Activated CD8-positive, alpha-beta memory T cell treated with anti-CD3 and anti-CD28 coated beads for 1 hour (primary cell): ENCODE measurements around the gene XRCC1.
A peak's percentile ranks its signal among the peaks of the same experiment; 100 is the strongest.
"Not testable (repeated sequence)": the region's sequence is repeated elsewhere in the genome, so short reads cannot be mapped to it uniquely, and the experiment has no call there.

Experiments
- DNase-seq, 2 donors: peaks; one replicate each; pipeline ENCODE4 v3.0.0-alpha.2; 2020; ENCODE audit warnings: low read depth in 1 of 2; ENCODE audit errors: extremely low read depth in 1 of 2

The XRCC1 gene

DNA sequence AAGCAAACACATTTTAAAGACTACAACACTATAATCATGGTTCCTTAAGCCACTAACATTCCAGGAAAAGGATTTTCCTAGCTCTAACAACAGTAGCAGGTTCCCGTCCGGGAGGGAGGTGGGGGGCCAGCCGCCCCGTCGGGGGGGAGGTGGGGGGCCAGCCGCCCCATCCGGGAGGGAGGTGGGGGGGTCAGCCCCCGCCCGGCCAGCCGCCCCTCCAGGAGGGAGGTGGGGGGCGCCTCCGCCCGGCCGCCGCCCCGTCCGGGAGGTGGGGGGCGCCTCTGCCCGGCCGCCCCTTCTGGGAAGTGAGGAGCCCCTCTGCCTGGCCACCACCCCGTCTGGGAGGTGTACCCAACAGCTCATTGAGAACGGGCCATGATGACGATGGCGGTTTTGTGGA is 27.4 kb downstream of the XRCC1 start:
- DNase-seq: not testable (repeated sequence)

DNA sequence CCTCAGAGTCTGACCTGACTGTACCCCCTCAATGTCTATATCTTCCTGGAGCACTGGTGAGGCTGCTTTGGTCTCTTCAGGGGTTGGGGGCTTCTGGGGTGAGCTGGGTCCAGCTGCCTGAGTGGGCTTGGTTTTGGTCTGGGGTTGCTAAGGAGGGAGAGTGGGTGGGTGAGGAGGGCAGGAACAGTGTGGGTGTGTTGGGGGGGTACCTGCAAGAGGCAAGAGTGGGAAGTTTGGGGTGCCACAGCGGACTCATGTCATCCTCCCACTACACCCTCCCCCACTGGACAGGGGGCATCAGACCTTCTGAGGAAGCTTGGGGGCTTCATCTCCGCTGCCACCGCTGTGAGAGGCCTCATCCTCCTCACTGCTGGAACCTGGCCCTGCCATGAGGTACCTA is 28.7 kb downstream of the XRCC1 start:
- no peak for DNase-seq

DNA sequence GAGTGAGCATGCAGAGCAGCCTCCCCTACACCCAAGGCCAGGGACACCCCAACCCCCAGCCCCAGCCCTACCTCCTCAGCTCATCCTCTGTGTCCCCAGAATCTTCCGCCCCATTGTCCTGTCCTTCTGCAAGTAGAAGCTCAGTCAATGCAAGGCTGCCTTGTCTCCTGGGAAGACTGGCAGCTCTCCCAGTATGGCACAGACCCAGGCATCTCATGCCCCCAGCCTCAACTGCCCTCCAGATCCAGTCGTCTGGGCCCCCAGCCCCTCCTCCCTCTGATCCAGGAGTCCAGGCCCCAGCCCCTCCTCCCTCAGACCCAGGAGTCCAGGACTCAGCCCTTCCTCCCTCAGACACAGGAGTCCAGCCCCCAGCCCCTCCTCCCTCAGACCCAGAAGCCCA is 29.3 kb downstream of the XRCC1 start:
- DNase-seq: no peak

DNA sequence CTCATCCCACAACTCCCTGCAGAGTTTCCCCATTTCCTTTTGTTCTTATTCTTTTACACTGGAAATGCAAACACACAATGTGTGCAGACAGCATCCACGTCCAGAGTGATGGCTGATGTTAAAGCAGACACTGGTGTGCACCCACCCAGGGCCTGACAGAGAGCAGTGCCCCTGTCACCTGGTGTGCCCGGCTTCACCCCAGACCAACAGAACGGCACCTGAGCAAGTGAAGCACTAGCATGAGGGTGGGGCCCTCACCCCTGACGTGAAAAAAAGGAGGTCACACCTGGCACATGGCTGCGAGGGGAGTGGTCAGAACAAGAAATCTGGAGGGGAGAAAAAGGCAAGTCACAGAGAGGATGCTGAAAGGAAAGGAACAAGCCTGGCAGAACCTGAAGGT is 30.1 kb downstream of the XRCC1 start:
- DNase-seq: no peak

DNA sequence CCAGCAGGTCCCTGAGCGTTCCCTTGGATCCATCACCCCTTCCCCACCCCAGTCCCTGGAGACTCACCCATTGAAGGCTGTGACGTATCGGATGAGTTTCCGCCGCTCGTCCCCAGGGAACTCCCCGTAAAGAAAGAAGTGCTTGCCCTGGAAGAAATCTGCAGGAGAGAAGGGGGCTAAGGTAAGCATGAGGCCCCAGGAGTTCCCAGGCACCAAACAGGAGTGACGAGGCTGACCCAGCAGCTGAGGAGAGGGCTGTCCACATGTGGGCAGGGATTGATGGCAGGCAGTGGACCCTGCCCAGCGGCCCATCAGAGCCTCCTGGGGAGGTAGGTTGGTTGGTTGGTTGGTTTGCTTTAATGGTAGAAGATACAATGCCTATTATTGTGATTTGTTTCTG is 31.2 kb downstream of the XRCC1 start:
- no peak for DNase-seq

DNA sequence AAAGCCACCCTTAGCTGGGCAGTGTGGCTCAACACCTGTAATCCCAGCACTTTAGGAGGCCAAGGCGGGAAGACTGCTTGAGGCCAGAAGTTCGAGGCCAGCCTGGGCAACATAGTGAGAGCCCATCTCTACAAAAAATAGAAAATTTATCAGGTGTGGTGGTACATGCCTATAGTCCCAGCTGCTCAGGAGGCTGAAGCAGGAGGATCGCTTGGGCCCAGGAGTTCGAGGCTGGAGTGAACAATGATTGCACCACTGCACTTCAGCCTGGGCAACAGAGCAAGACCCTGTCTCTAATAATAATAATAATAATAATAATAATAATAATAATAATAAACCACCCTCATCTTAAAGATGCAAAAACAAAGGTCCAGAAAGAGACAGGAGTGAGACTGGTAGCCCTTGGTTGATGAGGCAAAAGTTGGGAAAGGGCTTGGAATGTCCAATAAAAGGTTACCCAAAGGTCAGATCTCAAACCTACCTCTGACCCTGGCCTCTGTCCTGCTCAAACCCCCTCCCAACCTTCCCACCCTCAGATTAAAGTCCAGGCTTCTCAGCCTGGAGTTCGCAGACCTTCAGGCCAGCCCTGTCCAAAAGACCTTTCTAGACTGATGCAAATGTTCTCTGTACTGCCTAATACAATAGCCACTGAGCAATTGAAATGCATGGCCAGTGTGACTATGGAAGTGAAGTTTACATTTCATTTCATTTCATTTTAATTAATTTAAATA is 33.2 kb downstream of the XRCC1 start:
- DNase-seq: no peak

DNA sequence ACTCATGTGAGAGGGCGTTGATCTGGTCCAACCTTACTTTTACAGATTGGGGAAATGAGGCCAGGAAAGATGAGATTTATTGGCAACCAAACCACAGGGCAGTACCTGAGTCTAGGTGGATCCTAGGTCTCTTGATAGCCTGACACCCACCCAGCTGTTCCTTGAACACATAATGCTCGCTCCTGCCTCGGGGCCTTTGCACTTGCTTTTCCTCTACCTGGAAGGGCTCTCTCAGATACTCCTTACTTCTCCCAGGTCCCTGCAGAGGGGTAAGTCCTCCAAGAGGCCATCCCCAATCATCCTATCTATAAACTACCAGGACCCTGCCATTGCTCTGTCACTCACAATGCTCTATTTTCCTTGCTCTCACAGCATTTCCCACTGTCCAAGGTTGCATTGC is 34.9 kb downstream of the XRCC1 start:
- DNase-seq: no peak

DNA sequence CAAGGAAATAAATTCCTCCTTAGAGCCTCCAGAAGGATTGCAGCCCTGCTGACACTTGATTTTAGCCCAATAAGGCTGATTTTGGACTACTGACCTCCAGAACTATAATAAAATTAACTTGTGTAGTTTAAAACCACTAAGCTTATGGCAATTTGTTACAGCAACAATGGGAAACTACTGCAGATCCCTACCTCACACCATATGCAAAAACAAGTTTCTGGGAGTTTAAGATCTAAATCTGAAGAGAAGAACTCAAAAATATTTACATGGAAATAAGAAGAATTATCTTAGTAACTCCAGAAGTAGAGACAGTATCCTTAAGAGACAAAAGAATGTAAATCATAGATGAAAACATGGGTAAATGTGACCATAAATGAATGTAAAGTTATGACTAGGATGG is 36.4 kb downstream of the XRCC1 start:
- DNase-seq: no peak

DNA sequence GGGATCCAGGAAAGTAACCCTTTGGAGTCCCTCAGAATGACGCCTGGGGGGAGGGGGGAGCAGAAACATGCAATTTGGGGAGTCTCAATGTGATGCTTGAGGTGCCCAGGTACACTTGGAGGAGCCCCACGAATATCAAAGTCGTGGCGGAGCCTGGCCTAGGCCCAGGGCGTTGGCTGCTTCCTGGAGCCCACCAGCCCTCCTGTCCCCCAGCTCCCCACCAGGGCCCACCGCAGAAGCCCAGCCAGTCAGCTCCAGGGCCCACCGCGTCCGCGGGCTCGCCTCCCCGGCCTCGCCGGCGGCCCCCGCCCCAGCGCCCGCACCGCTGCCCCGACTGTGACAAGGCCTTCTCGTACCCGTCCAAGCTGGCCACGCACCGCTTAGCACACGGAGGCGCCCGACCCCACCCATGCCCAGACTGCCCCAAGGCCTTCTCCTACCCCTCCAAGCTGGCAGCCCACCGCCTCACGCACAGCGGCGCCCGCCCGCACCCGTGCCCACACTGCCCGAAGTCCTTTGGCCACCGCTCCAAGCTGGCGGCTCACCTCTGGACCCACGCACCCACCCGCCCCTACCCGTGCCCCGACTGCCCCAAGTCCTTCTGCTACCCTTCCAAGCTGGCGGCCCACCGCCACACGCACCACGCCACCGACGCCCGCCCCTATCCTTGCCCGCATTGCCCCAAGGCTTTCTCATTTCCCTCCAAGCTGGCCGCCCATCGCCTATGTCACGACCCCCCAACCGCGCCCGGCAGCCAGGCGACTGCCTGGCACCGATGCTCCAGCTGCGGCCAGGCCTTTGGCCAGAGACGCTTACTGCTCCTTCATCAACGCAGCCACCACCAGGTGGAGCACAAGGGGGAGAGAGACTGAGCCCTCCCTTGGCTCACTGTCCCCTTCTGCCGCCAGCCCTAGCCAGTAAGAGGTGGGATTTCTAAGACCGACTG is 40.2 kb downstream of the XRCC1 start:
- no peak for DNase-seq

DNA sequence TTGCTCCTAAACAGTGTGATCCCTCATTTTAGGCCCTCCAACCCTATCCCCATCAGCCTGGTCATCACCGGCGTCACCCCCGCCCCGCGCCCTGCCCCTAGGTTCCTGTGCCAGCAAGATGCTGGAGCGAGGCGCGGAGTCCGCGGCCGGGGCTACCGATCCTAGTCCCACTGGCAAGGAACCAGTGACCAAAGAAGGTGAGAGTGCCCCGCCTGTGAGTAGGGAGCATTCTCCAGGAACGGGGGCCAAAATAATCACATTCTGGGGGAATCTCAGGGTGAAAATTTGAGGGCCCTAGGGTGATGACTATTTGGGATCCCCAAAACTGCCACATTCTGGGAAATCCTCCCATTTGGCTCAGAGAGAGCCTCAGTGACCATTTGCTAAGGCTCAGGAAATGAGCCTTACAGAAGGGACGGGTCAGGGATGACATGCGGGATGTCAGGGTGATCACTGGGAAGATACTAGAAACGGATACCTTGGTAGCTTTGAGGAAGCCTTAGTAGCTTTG is 41.0 kb downstream of the XRCC1 start:
- DNase-seq: no peak

DNA sequence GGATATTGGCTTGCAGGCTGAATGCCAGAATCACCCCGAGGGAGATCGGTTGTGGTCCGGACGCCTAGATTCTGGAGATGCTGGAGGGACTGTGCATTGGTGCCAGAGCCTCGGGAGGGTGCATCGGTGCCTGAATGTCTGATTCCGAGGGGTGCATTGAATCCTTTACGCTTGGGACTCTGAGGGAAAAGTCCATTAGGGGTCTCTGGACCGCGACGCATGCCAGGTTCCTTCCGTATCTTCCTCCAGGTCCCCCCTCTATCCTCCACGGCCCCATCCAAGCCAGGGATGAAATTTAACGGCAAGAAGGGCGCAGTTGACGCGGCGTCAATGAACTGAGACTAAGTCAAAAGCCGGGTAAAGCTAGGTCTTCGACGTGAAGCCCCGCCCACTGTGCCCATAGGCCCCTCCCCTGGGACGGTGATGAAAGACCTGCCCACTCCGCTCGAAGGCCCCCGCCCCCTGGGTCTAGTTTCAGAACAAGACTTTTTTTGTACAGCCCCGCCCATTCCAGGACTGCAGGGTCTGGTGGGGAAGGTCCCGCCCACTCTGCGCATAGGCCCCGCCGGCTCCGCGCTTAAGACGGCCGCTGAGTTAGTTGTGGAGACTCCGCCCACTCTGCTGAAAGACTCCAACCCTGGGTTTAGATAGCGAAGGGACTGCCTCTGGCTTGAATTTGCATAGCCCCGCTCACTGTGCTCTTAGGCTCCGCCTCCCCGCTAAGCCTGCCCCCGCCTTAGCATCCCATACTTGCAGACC is 41.6 kb downstream of the XRCC1 start:
- peak; percentile 86 to 91 for DNase-seq

DNA sequence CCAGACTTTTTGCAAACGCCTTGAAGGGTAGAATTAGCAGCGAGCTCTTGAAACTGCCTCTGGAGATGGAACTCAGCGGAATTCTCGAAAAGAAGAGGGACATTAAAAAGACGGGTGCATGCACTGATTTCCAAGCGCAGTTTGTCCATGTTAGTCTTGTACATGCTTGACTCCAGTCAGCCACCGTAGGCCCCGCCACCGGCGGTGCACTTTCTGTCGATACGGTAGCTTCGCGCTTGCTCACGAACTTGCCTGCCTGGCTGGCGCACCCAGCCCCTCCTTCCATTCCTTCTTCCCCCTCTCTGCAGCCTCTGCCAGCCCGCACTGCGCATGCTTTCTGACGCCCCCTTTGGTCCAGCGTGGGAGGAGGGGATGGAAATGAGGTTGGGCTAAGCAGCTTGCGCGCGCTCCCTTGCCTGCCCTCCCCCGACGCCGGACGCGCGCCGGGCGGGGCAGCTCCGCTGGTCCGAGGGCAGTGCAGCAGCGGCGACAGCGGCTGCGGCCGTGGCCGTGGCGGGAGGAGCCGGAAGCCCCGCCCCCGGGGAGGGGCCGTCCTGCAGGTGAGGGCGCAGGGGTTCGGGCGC is 42.3 kb downstream of the XRCC1 start, which contains the start of gene ZNF575:
Gene ZNF575 (plus strand): TSS at position 227 of the 584 bp plus-strand sequence. CDS start 1,235 bp downstream, outside the sequence.
- DNase-seq: peak; percentile 61 to 70

DNA sequence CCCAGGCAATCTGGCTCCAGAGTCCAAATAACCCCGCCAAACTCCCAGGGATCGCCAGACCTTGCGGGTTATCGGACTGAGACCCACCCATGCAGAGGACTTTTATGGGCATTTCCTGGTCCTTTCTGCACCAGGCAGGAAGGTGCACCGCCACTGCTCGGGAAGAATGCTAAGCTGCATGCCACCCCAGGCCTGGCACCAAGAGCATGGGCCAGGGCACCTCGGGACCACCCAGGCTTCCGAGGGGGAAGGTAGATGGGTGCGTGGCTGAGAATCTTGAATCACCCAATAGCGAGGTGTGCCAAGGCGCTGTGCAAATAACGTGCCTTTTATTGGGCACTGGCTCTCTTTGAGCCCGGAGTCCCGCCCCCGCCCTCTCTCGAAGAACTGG is 42.8 kb downstream of the XRCC1 start:
- DNase-seq: no peak

DNA sequence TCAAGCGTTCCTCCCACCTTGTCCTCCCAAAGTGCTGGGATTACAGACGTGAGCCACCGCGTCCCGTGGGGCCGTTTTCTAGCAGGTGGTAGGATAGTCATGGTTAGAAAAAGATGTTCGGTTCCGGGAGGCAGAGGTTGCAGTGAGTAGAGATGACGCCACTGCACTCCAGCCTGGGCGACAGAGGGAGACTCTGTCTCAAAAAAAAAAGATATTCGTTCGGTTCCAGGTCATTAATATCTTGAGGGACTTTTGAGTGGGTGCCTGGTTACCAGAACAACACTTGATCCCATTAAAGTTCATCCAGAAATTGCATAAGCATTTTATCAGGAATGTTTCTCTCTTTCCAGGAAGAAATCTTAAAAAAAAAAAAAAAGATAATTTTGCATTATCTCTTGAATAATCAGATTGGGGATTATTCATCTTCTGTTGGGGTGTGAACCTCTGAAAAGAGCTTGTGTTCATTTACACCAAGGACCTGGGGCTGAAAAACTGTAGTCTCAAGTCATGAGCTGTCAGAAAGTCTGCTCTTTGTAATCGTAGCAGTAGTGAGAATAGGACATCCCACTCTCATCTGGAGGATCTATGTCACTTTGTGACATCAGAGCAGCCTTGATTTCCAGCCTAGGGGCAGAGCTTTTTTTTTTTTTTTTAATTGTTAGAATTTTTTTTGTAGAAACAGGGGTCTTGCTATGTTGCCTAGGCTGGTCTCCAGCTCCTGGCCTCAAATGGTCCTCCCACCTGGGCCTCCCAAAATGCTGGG is 47.3 kb downstream of the XRCC1 start:
- DNase-seq: no peak

DNA sequence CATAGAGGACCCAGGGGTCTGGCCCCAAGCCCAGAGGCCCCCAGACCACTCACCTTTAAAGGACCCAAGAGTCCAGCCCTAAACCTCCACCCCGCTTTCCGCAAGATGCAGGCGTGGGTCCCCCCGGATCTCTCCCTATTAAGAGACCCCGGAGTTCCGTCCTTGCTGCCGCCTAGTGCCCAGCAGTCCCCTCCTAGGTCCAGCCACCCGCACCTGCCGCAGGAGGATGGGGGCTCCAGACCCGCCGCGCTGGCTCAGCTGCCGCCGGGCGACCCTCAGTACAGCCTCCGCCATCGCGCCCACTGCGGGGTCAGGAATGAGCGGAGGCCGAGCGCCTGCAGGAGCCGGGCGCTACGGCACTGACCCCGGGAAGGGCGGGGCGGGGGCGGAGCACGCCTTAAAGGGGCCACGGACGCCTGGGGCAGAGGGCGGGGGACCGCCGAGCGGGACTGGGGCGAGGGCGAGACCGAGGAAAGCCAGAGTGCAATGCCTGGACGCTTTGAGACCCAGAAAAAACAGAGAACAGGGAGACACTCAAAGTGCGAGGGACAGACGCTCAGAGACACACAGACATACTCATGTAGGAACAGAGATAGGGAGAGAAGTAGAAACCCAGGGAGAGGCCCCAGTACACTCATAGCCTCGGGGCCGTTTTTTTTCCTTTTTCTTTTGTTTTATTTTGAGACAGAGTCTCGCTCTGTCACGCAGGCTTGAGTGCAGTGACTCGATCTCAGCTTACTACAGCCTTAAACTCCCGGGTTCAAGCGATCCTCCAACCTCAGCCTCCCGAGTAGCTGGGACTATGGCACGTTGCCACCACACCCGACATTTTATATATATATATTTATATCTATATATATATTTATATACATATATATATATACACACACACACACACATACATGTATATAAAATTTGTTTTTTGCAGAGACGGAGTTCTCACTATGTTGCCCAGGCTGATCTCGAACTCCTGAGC is 48.2 kb downstream of the XRCC1 start, which contains the start of gene ETHE1:
Gene ETHE1 (minus strand): TSS at position 318 of the 976 bp plus-strand sequence. CDS start 24 bp downstream, at position 294.
- DNase-seq: peak in 1 of 2 donors; percentile 59

DNA sequence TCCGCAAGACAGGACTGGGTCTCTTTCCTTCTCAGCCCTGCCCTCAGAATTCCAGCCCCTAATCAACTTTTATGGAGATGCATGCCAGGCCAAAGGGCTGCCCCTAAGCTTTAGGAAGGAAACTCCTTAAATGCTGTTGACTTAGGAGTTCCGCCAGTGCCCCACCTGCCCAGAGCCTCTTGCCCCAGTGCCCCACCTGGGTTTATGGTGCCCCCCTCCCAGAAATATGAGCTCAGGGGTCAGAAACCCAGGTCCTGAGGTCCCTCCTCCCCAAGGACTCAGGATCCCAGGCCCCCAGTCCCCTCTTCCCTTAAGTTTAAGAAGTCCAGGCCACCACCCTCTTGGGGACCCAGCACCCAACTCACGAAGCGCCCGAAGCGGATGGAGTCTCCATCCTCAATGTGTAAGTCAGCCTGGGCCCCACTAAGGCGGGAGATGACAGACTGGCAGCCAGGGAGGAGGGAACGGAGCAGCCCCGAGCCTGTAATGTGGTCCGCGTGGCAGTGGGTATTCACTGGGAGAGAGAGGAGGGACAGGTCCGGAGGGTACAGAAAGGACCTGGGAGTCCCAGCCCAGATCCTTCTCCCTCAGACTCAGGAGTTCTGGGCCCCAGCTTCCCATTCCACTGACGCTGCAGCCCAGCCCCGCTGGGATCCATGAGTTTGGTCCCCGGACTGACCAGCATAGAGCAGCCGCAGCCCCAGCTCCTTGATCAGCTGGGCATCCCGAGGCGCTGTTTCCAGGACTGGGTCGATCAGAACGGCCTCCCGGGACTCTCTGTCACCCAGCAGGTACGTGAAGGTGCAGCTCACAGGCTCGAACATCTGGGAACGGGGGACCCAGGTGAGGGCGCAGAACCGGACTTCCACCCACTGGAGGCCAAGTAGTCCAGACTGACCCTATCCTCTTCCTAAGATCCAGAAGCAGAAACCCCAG is 49.2 kb downstream of the XRCC1 start:
- DNase-seq: no peak
